GM10248 (cell line): ENCODE data around the gene PARD6A.
A peak's percentile ranks its signal among the peaks of the same experiment; 100 is the strongest.
"Not testable (repeated sequence)": the region's sequence is repeated elsewhere in the genome, so short reads cannot be mapped to it uniquely, and the experiment has no call there.

ENCODE experiments used
- CTCF ChIA-PET: fragments of 300-600 bp; sonication (Branson Sonifier 250); formaldehyde crosslinking; extraction: SDS; loops from one replicate; lab custom pipeline; 2021; ENCODE audit warnings: antibody characterized with exemption; lab: Yijun Ruan, JAX
- POLR2A ChIA-PET: fragments of 350-650 bp; sonication (Branson Sonifier 250); formaldehyde crosslinking; extraction: SDS; loops from one replicate; lab custom pipeline; 2020; ENCODE audit warnings: antibody characterized with exemption; lab: Yijun Ruan, JAX
- DNase-seq: peaks from one replicate; pipeline ENCODE4 v3.0.0; 2012; ENCODE audit errors: extremely low spot score
- CTCF ChIP-seq: IDR thresholded peaks from 2 replicates; pipeline ENCODE4 v1.5.1; 2012; ENCODE audit warnings: mild to moderate bottlenecking, low read depth; ENCODE audit errors: extremely low read depth, missing control alignments, control extremely low read depth

The PARD6A gene

GRCh38 chr16:67677712-67678111 is 17.0 kb downstream of the PARD6A start:
- ChIA-PET CTCF (interaction anchor here (1.0 to 1.6 kb wide), 4 partner anchors 8 to 250 kb away, joined by 3 to 6 read pairs (median 4); no protein-coding TSS in a partner anchor), POLR2A (interaction anchor here (0.7 kb wide), 1 partner anchor 95 kb away, joined by 6 read pairs; no protein-coding TSS in a partner anchor)

GRCh38 chr16:67678354-67679023 is 17.7 kb downstream of the PARD6A start:
- TF ChIP-seq CTCF: no peak
- ChIA-PET POLR2A (interaction anchor here (0.7 kb wide), 1 partner anchor 94 kb away, joined by 6 read pairs; no protein-coding TSS in a partner anchor), CTCF (interaction anchor here (1.0 to 1.6 kb wide), 4 partner anchors 9 to 157 kb away, joined by 3 to 6 read pairs (median 4); no protein-coding TSS in a partner anchor)
- no peak for DNase-seq

More at GRCh38 chr16:67677712-67678111, 17.0 kb downstream of the PARD6A start:
- DNase-seq: no peak
- no peak for TF ChIP-seq CTCF

GRCh38 chr16:67679935-67680897 is 19.5 kb downstream of the PARD6A start:
- DNase-seq: no peak
- POLR2A ChIA-PET: no interaction called here
- CTCF ChIA-PET: interaction anchor here (1.0 to 7.0 kb wide), 4 partner anchors 10 to 249 kb away, joined by 3 to 72 read pairs (median 4); no protein-coding TSS in a partner anchor
- no peak for TF ChIP-seq CTCF

- no peak for TF ChIP-seq CTCF
- ChIA-PET CTCF (interaction anchor here (1.0 to 7.0 kb wide), 3 partner anchors 13 to 163 kb away, joined by 3 to 72 read pairs (median 5); no protein-coding TSS in a partner anchor), POLR2A (no interaction called here)
- DNase-seq: no peak
Measured at GRCh38 chr16:67683767-67684166, 23.0 kb downstream of the PARD6A start.

- POLR2A ChIA-PET: no interaction called here
Measured at GRCh38 chr16:67685388-67686112, 24.8 kb downstream of the PARD6A start.

GRCh38 chr16:67693517-67694285 is 32.9 kb downstream of the PARD6A start:
- POLR2A ChIA-PET, CTCF ChIA-PET: not testable (repeated sequence)

More at GRCh38 chr16:67685388-67686112, 24.8 kb downstream of the PARD6A start:
- peak; percentile 37 for DNase-seq
- TF ChIP-seq CTCF: no peak
- CTCF ChIA-PET: interaction anchor here (0.9 to 7.0 kb wide), 5 partner anchors 9 to 250 kb away, joined by 3 to 72 read pairs (median 3); no protein-coding TSS in a partner anchor

More at GRCh38 chr16:67693517-67694285, 32.9 kb downstream of the PARD6A start:
- not testable (repeated sequence) for DNase-seq
